GM19351 (cell line): Measurements from ENCODE around the gene MUC4.
"Not testable (repeated sequence)": the region's sequence is repeated elsewhere in the genome, so short reads cannot be mapped to it uniquely, and the experiment has no call there.

Experiments used
- ATAC-seq: cut with Tn5 transposase; IDR thresholded peaks from one replicate; pipeline ENCODE4 v1.9.1; 2021; ENCODE audit warnings: mild to moderate bottlenecking, moderate library complexity; ENCODE audit not compliant: unreplicated experiment

The MUC4 gene

DNA sequence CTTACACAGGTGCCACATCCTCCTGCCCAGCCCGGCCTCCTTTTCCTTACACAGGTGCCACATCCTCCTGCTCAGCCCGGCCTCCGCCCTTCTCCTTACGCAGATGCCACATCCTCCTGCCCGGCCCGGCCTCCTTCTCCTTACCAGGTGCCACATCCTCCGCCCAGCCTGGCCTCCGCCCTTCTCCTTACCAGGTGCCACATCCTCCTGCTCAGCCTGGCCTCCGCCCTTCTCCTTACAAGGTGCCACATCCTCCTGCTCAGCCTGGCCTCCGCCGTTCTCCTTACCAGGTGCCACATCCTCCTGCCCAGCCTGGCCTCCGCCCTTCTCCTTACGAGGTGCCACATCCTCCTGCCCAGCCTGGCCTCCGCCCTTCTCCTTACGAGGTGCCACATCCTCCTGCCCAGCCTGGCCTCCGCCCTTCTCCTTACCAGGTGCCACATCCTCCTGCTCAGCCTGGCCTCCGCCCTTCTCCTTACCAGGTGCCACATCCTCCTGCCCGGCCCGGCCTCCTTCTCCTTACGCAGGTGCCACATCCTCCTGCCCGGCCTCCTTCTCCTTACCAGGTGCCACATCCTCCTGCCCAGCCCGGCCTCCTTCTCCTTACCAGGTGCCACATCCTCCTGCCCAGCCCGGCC is 4.7 kb upstream of the MUC4 start:
- ATAC-seq = not testable (repeated sequence)

DNA sequence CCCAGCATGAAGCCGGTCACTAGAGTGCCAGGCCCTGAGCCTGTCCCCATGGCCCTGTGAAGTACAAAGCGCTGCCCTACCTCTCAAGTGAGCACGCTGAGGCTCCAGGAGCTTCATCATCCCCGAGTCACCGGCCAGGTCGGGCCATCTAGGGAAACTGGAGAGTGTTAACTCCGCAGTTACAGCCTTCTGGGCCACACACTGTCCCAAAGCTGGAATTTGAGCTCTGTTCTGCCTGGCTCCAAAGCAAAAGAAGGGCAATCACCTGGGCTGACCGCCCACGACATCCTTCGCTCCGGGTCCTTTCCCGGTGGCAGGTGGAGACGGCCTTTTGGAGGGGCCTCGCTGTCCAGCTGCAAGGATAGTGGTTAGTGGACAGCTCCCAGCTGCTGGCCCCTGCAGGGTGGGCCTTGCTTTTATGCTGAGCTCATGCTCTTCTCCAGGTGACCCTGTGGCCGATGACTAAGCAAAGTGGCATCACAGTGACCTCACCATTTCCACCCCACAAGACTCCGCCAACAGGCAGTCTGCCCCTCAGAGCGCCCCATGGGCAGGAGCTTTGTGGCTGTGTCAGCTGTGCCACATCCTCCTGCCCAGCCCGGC is 3.5 kb upstream of the MUC4 start:
- ATAC-seq = no peak

DNA sequence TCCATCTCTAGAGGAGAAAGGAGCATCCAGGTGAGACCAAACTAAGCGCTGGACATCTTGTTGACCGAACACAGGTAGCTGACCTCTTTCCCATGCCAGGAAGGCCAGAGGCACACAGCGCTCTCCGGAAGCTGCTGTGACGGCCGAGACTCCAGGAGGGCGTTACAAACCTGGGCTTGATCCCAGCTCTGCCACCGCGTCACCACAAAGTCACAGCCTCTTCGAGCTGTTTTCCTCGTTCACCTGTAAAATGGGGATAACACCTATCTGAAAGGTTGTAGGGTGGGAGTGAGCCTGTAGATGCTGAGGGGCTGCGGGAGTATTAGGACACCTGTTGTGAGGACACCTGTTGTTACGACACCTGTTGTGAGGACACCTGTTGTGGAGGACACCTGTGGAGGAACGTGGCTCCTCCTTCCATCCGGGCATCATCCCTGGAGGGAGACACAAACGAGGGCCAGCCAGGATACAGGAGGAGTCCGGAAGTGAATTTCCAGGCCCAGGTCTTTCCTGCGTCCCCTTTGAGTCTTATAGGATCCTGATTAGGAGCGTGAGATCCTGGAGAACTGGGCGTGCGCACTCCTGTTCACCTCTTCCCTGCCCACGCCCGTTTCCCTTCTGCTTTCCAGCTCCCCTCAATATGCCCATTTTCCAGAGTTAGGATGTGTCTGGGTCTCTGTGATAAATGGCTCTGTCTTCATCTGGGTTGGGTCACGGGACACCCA is 2.3 kb upstream of the MUC4 start:
- ATAC-seq = no peak

DNA sequence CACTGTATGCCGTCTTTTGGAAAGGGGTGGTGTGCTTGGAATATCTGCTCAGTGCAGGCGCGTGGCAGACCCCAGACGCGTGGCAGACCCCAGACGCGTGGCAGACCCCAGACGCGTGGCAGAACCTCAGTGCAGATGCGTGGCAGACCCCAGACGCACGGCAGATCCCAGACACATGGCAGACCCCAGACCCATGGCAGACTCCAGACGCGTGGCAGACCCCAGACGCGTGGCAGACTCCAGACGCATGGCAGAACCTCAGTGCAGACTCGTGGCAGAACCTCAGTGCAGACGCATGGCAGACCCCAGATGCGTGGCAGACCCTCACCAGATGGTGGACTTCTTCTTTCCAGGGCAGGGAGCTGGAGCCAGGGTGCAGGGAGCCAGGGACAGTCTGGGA is 637 bp upstream of the MUC4 start:
- ATAC-seq = no peak

DNA sequence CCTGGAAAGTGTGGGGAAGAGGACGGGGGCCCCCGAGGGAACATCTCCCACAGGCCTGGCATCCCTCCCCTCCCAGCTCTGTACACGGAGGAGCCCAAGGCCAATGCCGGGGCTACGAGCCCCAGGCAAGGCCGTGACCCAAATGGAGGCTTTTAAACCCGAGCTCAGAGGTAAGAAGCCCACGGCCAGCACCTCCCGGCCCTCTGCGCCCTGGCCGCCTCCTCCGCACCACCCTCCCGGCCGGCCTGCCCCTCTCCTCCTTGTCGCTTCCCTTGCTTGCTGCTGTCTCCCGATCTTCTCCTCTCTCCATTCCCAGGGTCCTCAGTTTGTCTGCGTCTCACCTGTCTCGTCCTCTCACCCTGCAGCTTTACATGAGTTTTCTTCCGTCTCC is 1.3 kb downstream of the MUC4 start:
- ATAC-seq = no peak

DNA sequence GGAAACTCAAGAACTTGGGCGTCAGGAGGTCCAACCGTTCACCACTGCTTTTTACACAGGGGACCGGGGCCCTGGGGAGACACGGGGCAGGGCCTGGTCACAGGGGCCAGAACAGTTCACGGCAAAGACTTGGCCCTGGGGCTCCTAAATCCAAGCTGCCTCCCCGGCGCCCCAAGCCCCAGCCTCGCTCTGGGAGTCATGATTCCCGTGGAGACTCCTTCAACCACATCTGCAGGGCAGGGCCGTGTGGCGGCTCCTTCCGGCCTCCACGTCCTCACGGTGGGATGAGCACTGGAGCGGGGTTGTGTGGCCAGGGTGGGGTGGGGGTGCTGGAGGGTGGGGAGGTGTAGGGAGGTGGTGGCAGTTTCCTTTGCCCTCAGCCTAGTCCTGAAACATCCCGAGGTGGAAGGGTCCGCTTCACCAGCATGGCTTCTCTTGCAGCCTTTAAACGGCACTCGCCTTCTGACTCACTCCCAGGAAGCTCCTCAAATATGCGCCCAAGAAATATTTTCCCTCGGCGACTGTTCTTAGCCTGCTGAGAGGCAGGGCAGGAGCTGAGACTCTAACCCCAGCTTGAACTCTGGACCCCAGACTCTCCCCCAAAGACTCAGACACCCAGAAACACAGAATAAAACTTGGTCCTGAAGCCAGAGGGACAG is 1.8 kb downstream of the MUC4 start:
- no peak for ATAC-seq

DNA sequence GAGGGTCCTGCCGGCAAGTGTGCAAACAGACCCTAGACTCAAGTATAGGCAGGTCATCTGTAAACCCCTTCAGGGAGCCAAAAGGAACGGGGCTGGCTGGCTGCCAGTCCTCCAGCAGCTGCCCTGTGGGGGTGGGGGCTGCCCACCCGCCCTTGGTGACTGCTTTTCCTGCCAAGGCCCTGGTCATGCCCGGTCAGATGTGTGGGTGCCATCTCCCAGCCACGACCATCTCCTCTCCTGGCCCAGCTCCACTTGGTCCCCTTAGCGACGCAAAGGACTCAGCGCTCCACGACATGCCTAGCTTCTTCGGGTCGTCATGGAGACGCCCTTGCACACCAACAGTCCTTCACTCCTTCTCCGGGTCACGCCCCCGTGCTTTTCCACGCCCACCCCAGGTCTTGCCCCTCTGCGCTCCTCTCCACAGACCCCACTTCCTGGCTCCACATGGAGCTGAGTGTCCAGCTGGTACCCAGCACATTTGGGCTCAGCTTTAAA is 2.4 kb downstream of the MUC4 start:
- ATAC-seq = no peak

DNA sequence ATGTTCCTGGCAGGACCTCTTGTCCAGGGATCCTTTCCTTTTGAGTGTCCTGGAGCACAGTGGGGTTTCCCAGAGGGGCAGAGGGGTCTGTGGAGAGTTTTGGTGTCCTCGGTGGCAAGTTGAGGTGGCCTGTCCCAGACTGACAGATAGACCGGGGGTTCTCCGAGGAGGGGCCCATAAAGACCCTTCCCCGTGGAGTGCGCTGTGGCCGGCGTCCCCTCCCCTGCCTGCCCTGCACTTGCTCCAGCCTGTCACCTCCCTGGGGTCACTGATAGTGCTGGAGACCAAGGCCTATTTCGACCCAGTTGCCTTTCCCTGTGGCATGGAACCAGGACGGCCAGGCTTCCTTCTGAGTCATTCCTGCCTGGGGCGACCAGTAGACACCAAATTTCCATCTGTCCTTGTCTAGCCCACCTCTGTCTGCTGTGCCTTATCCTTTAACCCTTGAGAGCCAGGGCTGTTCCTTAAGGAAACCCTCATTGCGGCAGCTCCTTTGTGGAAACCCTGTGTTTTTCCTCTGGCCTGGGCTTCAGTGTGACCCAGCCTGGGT is 2.9 kb downstream of the MUC4 start:
- ATAC-seq = no peak

DNA sequence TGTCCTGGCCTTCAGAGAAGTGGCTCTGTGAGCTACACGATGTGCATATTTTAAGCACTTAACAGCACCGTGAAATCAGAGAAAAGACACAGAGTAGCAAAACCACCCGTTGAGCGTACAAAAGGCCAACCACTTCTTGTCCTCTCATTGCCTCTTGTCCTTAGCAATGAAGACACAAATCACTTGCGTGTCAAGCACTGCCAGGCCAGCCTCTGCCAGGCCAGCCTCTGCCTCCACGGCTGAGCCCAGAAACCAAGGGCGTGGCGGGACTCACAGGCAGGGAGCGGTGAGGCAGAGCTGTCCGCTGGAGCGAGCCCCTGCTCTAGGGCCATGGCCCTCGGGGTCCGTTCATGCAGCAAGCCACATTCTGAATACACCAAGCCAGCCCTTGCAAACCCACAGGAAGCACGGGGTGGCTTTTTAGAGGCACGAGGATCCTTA is 4.0 kb downstream of the MUC4 start:
- no peak for ATAC-seq

DNA sequence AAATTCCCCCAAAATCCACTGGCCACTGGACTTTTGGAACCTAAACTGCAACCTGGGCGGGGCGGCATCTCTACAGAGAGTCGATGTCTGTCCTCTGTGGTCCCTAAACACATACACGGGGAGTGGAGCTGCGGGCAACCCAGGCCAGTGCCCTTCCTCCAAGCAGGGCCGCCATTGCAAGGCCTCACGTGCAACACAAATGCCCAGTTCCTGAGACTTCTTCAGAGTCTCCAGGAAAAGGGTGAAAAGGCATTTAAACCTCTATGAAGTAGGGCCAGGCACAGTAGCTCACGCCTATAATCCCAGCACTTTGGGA is 4.9 kb downstream of the MUC4 start:
- ATAC-seq = no peak

DNA sequence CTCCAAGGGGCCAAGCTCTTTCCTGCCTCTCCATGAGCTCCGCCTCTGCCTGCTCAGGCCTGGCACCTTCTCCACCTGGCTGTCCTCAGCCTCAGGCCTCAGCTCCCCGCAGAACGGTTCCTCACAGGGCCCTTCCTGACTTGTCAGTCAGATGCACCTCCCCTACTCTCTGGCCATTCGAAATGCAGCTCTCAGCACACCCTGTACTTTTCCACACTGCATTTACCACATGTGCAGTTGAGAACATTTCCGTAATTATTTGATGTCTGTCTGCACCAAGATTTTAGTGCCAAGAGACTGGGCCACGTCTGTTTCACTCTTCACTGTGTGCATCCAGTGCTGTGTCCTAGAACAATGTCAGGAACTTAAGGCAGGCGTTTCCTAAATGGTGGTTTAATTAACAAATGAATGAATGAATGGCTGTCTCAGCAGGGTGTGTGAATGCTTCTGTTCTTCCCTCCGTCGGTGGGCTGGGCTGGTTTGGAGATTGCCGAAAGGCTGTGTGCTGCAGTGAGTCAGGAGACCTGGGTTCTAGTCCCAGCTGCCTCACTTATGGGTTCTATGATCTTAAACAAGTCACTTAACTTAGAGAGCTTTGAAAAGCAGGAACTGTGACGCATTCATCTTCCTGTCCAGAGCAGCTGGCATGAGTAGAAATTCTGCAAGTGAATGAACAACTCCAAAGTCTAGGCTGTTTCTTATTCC is 5.4 kb downstream of the MUC4 start:
- no peak for ATAC-seq

DNA sequence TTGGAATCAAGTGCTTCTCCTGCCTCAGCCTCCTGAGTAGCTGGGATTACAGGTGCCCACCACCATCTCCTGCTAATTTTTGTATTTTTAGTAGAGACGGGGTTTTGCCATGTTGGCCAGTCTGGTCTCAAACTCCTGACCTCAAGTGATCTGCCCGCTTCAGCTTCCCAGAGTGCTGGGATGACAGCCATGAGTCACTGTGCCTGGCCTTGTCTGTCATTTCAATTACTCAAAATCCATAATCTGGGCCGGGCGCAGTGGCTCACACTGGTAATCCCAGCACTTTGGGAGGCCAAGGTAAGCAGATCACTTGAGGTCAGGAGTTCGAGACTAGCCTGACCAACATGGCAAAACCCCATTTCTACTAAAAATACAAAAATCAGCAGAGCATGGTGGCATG is 6.1 kb downstream of the MUC4 start:
- ATAC-seq = not testable (repeated sequence)

DNA sequence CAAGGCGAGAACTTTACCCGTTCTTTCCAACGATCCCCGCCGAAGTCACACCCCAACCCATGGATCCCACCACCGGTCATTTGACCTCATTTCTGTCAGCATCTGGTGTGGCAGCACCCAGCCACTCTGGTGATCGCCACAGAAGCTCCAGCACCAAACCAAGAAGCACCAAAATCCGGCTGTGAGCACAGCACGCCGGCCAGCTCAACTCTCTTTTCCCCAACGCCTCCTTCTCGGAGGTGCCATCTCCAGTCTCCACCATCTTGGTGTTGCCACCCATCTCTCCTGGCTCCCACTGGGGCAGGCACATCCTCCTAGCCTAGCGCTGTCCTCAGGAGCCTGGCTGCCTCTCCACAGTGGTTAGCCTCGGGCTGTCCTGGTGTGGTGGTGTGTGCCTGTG is 6.5 kb downstream of the MUC4 start:
- ATAC-seq = no peak

DNA sequence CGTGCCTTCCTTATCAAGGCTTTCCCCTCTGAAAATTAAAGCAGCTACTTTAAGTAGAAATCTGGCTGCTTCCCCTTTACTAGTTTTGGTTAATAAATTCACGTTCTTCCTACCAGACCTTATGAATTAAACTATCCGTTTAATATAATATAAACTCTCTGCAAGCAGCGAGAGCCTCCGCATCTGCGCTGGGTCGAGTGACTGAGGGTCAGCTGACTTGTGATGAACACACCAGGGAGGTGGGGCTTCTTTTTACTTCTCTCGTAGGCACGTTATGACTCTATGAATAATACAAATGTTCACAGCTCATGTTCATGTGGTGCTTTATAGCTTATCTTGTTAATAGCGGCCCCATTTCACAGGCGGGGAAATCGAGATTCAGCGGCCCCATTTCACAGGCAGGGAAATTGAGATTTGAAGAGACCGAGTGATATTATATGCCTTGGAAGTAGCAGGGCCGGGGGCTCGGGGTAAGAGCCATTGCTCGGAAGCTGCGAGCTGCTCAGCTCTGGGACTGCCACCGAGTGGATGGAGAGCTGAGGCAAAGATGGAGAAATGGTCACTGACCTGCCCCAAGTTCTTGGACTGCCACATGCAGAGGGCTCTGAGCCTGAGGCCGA is 8.3 kb downstream of the MUC4 start:
- ATAC-seq = no peak

DNA sequence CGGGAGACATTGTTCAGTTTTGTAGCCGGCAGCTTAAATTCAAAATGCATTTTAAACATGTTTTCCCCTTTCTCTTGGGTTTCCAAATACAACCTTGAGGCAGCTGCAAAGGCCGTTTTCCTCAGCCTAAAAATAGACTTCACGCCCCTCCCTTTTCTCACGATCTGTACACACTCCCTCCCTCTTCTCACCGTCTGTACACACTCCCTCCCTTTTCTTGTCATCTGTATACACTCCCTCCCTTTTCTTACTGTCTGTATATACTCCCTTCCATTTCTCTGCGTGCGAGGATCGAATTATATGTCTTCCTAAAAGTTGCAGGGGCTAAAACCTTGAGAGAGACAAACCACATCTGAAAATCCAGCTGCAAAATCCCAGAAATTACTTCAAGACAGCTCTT is 8.9 kb downstream of the MUC4 start:
- ATAC-seq = no peak

DNA sequence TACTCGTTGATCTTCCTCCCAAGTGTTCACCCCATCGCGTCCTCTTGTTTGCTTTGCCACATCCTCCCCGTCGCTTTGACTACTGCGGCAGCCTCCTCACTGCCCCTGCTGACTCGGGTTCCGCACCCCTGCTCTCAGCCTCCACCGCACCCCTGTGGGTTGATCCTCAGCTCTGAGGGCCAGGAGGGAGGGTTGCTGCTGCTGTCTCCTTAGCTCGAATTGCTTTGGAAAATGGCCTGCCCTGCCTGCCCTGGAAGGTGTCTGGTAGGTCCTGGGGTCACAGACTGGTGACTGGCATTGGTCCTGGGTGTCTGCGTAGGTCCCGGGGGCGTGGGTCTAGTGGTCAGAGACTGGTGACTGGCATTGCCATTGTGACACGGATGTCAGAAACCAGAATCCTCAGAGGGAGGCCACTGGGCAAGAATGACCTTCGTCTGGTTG is 9.4 kb downstream of the MUC4 start:
- no peak for ATAC-seq

DNA sequence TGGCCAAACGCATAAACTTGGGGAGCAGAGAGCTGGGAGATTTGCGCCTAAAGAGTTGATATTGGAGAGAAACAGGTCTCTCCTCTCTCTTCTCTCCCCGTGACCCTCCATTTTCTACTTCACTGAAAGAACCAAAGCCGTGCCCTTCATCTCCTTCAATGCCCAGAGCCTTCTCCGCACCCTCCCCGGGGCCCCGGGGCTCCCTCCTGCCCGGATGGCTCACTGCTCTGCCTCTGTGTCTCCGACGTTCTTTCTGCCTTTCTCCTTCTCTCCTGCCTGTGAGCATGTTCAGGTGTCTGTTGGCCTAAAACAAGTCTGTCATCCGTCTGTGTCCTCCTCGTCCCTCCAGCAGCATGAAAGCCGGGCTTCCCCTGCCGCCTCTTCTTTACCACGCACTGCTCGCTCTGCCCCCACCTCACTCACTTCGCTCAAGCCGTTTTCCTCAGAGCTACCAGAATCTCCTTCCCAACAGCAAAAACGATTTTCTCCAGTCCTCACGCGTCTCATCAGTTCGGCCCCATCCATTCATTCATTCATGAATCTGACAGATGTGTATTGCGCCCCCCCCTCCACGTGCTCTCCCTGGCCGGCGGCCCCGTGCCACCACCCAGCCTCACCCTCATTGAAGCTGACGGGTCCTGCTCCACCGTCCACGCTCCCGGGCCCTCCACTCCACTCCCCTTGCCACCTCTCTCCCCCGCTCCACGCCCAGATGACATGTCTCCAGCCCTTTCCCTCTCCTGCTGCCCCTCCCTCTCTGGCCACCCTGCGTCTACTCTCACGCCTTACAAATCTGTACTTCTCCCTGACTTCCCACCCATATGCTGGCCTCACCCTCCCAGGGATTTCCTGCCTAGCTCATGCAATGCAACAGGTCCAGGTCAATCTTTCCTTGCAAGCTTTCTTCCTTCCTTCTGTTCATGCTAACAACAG is 10.2 kb downstream of the MUC4 start:
- no peak for ATAC-seq

DNA sequence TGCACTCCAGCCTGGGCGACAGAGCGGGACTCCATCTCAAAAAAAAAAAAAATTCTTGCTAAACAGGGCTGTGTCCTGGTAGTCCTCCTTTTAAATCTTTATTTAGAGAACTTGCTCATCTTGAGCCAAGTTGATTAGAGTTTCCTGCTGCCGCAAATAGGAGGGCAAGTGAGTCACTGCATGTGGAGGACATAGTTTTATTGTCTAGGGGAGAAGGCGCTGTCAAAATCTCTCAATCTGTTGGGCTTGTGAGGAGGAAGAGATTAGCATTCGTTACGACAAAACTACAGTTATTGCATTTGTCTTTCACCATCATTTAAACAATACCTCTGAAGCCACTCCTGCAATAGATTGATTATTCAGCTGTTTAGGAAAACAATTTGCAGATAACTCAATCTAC is 11.5 kb downstream of the MUC4 start:
- no peak for ATAC-seq

DNA sequence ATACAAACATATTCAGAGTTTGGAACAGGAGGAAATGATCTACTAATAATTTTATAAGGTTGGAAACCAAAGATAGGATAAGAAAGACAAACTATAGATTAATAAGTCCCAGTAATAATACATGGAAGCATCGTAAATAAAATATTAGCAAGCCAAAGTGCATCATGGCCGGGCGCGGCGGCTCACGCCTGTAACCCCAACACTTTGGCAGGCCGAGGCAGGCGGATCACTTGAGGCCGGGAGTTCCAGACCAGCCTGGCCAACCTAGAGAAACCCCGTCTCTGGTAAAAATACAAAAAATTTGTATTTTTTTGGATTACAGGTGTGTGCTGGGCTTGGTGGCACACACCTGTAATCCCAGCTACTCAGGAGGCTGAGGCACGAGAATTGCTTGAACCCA is 14.9 kb downstream of the MUC4 start:
- ATAC-seq = no peak
